Panc1 (cell line): Measurements from ENCODE around the gene SLC2A2.

ENCODE experiments used
- CTCF ChIP-seq: fragments of 450-650 bp; IDR thresholded peaks from 2 replicates; pipeline ENCODE4 v1.5.1; 2017; ENCODE audit warnings: mild to moderate bottlenecking
- POLR2AphosphoS5 ChIP-seq: IDR thresholded peaks from 2 replicates; pipeline ENCODE4 v1.6.1; 2012; ENCODE audit warnings: mild to moderate bottlenecking, low read depth, low read length, moderate library complexity
- REST ChIP-seq, 2 experiments: IDR thresholded peaks; 2 replicates each; pipeline ENCODE4 v1.6.1; 2011 to 2012; ENCODE audit warnings: low read depth in 2 of 2, control low read depth in 1 of 2, low read length in 1 of 2, mild to moderate bottlenecking in 1 of 2, moderate library complexity in 1 of 2; ENCODE audit not compliant: insufficient read depth in 1 of 2
- SIN3A ChIP-seq: IDR thresholded peaks from 2 replicates; pipeline ENCODE4 v1.6.1; 2012; ENCODE audit warnings: low read depth, mild to moderate bottlenecking, low read length, moderate library complexity, borderline replicate concordance; ENCODE audit not compliant: insufficient read depth

- no peak for TF ChIP-seq CTCF
- no peak for TF ChIP-seq SIN3A
- no peak for TF ChIP-seq REST (IDR thresholded peaks at IDR 0.05; ENCODE audit: insufficient read depth in 1 of 2, low read depth in 2 of 2, low read length in 1 of 2)
- TF ChIP-seq POLR2AphosphoS5: no peak
Measured at GRCh38 chr3:171026597-171027293, at the start of gene SLC2A2.
